Measurements from ENCODE around the gene USP17L25. TPM values are rescaled to one million over a fixed set of nuclear protein-coding genes. Genes with fewer than 3 reads are reported as not detected.
"Not testable (repeated sequence)": the region's sequence is repeated elsewhere in the genome, so short reads cannot be mapped to it uniquely, and the experiment has no call there.

The USP17L25 gene
- total and polyA plus RNA-seq, 9 donors: not detected

- H3K9me3 ChIP-seq (replicated peaks; ENCODE audit: control insufficient read depth, low read depth, low read length); H3K36me3 ChIP-seq (ENCODE audit: control insufficient read depth, insufficient read depth, low read length); DNase-seq; H3K4me1 ChIP-seq (ENCODE audit: control insufficient read depth, insufficient read depth, low read length); H3K27me3 ChIP-seq (ENCODE audit: control insufficient read depth, insufficient read depth, low read length); H3K27ac ChIP-seq (ENCODE audit: low read length); H3K4me3 ChIP-seq (ENCODE audit: low read length): not testable (repeated sequence)
- no CpG with 5 or more reads among the region's 1 CpG for whole genome bisulfite sequencing (ENCODE audit: insufficient coverage)
These were observed 50.2 kb downstream of the USP17L25 start for GRCh38 chr4:9379881-9380280.

Other genes with a start within 250 kb of the USP17L25 start
- not detected for gene FAM90A26, start 159.5 kb upstream of the USP17L25 start, total RNA-seq
- gene FAM90A26, start 159.5 kb upstream of the USP17L25 start, polyA plus RNA-seq (ENCODE audit: insufficient read depth in 1 of 8, insufficient read length in 8 of 8, low replicate concordance in 1 of 8): not detected
- not detected for gene USP17L10, start 119.3 kb upstream of the USP17L25 start, total RNA-seq
- gene USP17L10, start 119.3 kb upstream of the USP17L25 start, polyA plus RNA-seq (ENCODE audit: insufficient read depth in 1 of 8, insufficient read length in 8 of 8, low replicate concordance in 1 of 8): not detected
- not detected for gene USP17L11, start 114.5 kb upstream of the USP17L25 start, total RNA-seq
- gene USP17L11, start 114.5 kb upstream of the USP17L25 start, polyA plus RNA-seq (ENCODE audit: insufficient read depth in 1 of 8, insufficient read length in 8 of 8, low replicate concordance in 1 of 8): not detected
- gene USP17L12, start 109.8 kb upstream of the USP17L25 start, total RNA-seq: not detected
- gene USP17L12, start 109.8 kb upstream of the USP17L25 start, polyA plus RNA-seq (ENCODE audit: insufficient read depth in 1 of 8, insufficient read length in 8 of 8, low replicate concordance in 1 of 8): not detected
- not detected for gene USP17L13, start 105.0 kb upstream of the USP17L25 start, total RNA-seq
- not detected for gene USP17L13, start 105.0 kb upstream of the USP17L25 start, polyA plus RNA-seq (ENCODE audit: insufficient read depth in 1 of 8, insufficient read length in 8 of 8, low replicate concordance in 1 of 8)
- not detected for gene USP17L15, start 95.5 kb upstream of the USP17L25 start, total RNA-seq
- gene USP17L15, start 95.5 kb upstream of the USP17L25 start, polyA plus RNA-seq (ENCODE audit: insufficient read depth in 1 of 8, insufficient read length in 8 of 8, low replicate concordance in 1 of 8): not detected
- gene USP17L17, start 86.0 kb upstream of the USP17L25 start, total RNA-seq: not detected
- gene USP17L17, start 86.0 kb upstream of the USP17L25 start, polyA plus RNA-seq (ENCODE audit: insufficient read depth in 1 of 8, insufficient read length in 8 of 8, low replicate concordance in 1 of 8): not detected
- gene USP17L18, start 81.3 kb upstream of the USP17L25 start, total RNA-seq: not detected
- not detected for gene USP17L18, start 81.3 kb upstream of the USP17L25 start, polyA plus RNA-seq (ENCODE audit: insufficient read depth in 1 of 8, insufficient read length in 8 of 8, low replicate concordance in 1 of 8)
- gene USP17L19, start 76.5 kb upstream of the USP17L25 start, total RNA-seq: not detected
- not detected for gene USP17L19, start 76.5 kb upstream of the USP17L25 start, polyA plus RNA-seq (ENCODE audit: insufficient read depth in 1 of 8, insufficient read length in 8 of 8, low replicate concordance in 1 of 8)
- gene USP17L20, start 71.8 kb upstream of the USP17L25 start, total RNA-seq: not detected
- not detected for gene USP17L20, start 71.8 kb upstream of the USP17L25 start, polyA plus RNA-seq (ENCODE audit: insufficient read depth in 1 of 8, insufficient read length in 8 of 8, low replicate concordance in 1 of 8)
- gene USP17L21, start 67.0 kb upstream of the USP17L25 start, total RNA-seq: not detected
- not detected for gene USP17L21, start 67.0 kb upstream of the USP17L25 start, polyA plus RNA-seq (ENCODE audit: insufficient read depth in 1 of 8, insufficient read length in 8 of 8, low replicate concordance in 1 of 8)
- gene USP17L22, start 62.3 kb upstream of the USP17L25 start, total RNA-seq: not detected
- not detected for gene USP17L22, start 62.3 kb upstream of the USP17L25 start, polyA plus RNA-seq (ENCODE audit: insufficient read depth in 1 of 8, insufficient read length in 8 of 8, low replicate concordance in 1 of 8)
- not detected for gene USP17L24, start 4.7 kb upstream of the USP17L25 start, total RNA-seq
- not detected for gene USP17L24, start 4.7 kb upstream of the USP17L25 start, polyA plus RNA-seq (ENCODE audit: insufficient read depth in 1 of 8, insufficient read length in 8 of 8, low replicate concordance in 1 of 8)
- gene USP17L26, start 4.7 kb downstream of the USP17L25 start, total RNA-seq: not detected
- not detected for gene USP17L26, start 4.7 kb downstream of the USP17L25 start, polyA plus RNA-seq (ENCODE audit: insufficient read depth in 1 of 8, insufficient read length in 8 of 8, low replicate concordance in 1 of 8)
- not detected for gene USP17L5, start 9.5 kb downstream of the USP17L25 start, total RNA-seq
- gene USP17L5, start 9.5 kb downstream of the USP17L25 start, polyA plus RNA-seq (ENCODE audit: insufficient read depth in 1 of 8, insufficient read length in 8 of 8, low replicate concordance in 1 of 8): not detected
- gene USP17L27, start 14.2 kb downstream of the USP17L25 start, total RNA-seq: not detected
- not detected for gene USP17L27, start 14.2 kb downstream of the USP17L25 start, polyA plus RNA-seq (ENCODE audit: insufficient read depth in 1 of 8, insufficient read length in 8 of 8, low replicate concordance in 1 of 8)
- gene USP17L28, start 19.0 kb downstream of the USP17L25 start, total RNA-seq: not detected
- gene USP17L28, start 19.0 kb downstream of the USP17L25 start, polyA plus RNA-seq (ENCODE audit: insufficient read depth in 1 of 8, insufficient read length in 8 of 8, low replicate concordance in 1 of 8): not detected
- gene USP17L29, start 23.7 kb downstream of the USP17L25 start, total RNA-seq: not detected
- not detected for gene USP17L29, start 23.7 kb downstream of the USP17L25 start, polyA plus RNA-seq (ENCODE audit: insufficient read depth in 1 of 8, insufficient read length in 8 of 8, low replicate concordance in 1 of 8)
- not detected for gene USP17L30, start 33.2 kb downstream of the USP17L25 start, total RNA-seq
- gene USP17L30, start 33.2 kb downstream of the USP17L25 start, polyA plus RNA-seq (ENCODE audit: insufficient read depth in 1 of 8, insufficient read length in 8 of 8, low replicate concordance in 1 of 8): not detected
- gene DEFB131A, start 114.5 kb downstream of the USP17L25 start, total RNA-seq: not detected
- gene DEFB131A, start 114.5 kb downstream of the USP17L25 start, polyA plus RNA-seq (ENCODE audit: insufficient read depth in 1 of 8, insufficient read length in 8 of 8, low replicate concordance in 1 of 8): not detected